ENCODE measurements around the gene RIPOR1.

RIPOR1 gene

GRCh38 chr16:67537270-67537635 lies 8.6 kb downstream of the RIPOR1 start:
- peak overlapping the region; percentile 68 for H3K4me3 ChIP-seq (ENCODE audit: low read depth, low read length)
- no peak for DNase-seq (ENCODE audit: low read depth, low spot score)
- TF ChIP-seq CTCF (IDR thresholded peaks at IDR 0.05; ENCODE audit: insufficient read depth, low read length, missing control alignments), result no peak

GRCh38 chr16:67537636-67538591 lies 9.3 kb downstream of the RIPOR1 start:
- peak overlapping the region; percentile 68 for H3K4me3 ChIP-seq (ENCODE audit: low read depth, low read length)
- no peak for TF ChIP-seq CTCF (IDR thresholded peaks at IDR 0.05; ENCODE audit: insufficient read depth, low read length, missing control alignments)
- ChIA-PET POLR2A (interaction anchor here (0.9 kb wide), 1 partner anchor 43 kb away, joined by 3 read pairs; no protein-coding TSS in a partner anchor), CTCF (interaction anchor here (1.2 to 11.0 kb wide), 4 partner anchors 8 to 126 kb away, joined by 3 to 138 read pairs (median 62); partner anchors contain the start of gene RIPOR1)
- no peak for DNase-seq (ENCODE audit: low read depth, low spot score)

More at GRCh38 chr16:67537270-67537635, 8.6 kb downstream of the RIPOR1 start:
- CTCF ChIA-PET, result interaction anchor here (1.2 to 11.0 kb wide), 4 partner anchors 9 to 127 kb away, joined by 3 to 138 read pairs (median 60); no protein-coding TSS in a partner anchor
- POLR2A ChIA-PET, result interaction anchor here (0.6 to 0.9 kb wide), 2 partner anchors 43 to 106 kb away, joined by 3 read pairs; no protein-coding TSS in a partner anchor

- POLR2A ChIA-PET, result no interaction called here
- no peak for TF ChIP-seq CTCF (IDR thresholded peaks at IDR 0.05; ENCODE audit: insufficient read depth, low read length, missing control alignments)
- H3K4me3 ChIP-seq (ENCODE audit: low read depth, low read length), result peak overlapping the region; percentile 68
- CTCF ChIA-PET, result interaction anchor here (0.6 to 11.0 kb wide), 6 partner anchors 7 to 129 kb away, joined by 5 to 115 read pairs (median 9); partner anchors contain the start of genes C16orf86, CTCF, ENKD1 and RIPOR1
- no peak for DNase-seq (ENCODE audit: low read depth, low spot score)
Observed at GRCh38 chr16:67538666-67539101, 10.1 kb downstream of the RIPOR1 start.

GRCh38 chr16:67539271-67539670 lies 10.6 kb downstream of the RIPOR1 start:
- ChIA-PET POLR2A (no interaction called here), CTCF (interaction anchor here (0.6 to 11.0 kb wide), 8 partner anchors 7 to 128 kb away, joined by 3 to 115 read pairs (median 9); partner anchors contain the start of genes C16orf86, CTCF, ENKD1 and RIPOR1)
- no peak overlapping the region for H3K4me3 ChIP-seq (ENCODE audit: low read depth, low read length)
- DNase-seq (ENCODE audit: low read depth, low spot score), result no peak
- no peak for TF ChIP-seq CTCF (IDR thresholded peaks at IDR 0.05; ENCODE audit: insufficient read depth, low read length, missing control alignments)

- no peak for TF ChIP-seq CTCF (IDR thresholded peaks at IDR 0.05; ENCODE audit: insufficient read depth, low read length, missing control alignments)
- H3K4me3 ChIP-seq (ENCODE audit: low read depth, low read length), result no peak overlapping the region
- CTCF ChIA-PET, result interaction anchor here (0.7 to 4.0 kb wide), 8 partner anchors 11 to 133 kb away, joined by 3 to 20 read pairs (median 7); partner anchors contain the start of genes C16orf86, CARMIL2, CTCF and ENKD1
- no peak for DNase-seq (ENCODE audit: low read depth, low spot score)
- POLR2A ChIA-PET, result interaction anchor here (1.2 kb wide), 1 partner anchor 10 kb away, joined by 3 read pairs; no protein-coding TSS in a partner anchor
Observed at GRCh38 chr16:67539691-67540635, 11.3 kb downstream of the RIPOR1 start.

Measured in AG04449 (cell line).